IMR-90 (cell line): ENCODE measurements around the gene GABRB1. TPM values are rescaled to one million over a fixed set of nuclear protein-coding genes. Genes with fewer than 3 reads are reported as not detected.

Experiments
- ATAC-seq: fragments of 200-7000 bp; cut with Tn5 transposase; 2 replicates; pipeline ENCODE4 v1.9.1; 2020; ENCODE audit warnings: low read depth, mild to moderate bottlenecking, moderate library complexity
- BruUV-seq: library from RNA; stranded (reverse); fragments of 400-500 nt; replicated peaks from 2 replicates; lab custom pipeline; 2021; lab: Mats Ljungman, UMichigan
- CTCF ChIA-PET: fragments of 300-600 bp; formaldehyde crosslinking; extraction: SDS; loops from one replicate; lab custom pipeline; 2021; ENCODE audit warnings: antibody characterized with exemption; lab: Yijun Ruan, JAX
- POLR2A ChIA-PET: fragments of 300-600 bp; sonication (Branson Sonifier 250); formaldehyde crosslinking; loops from one replicate; lab custom pipeline; 2022; ENCODE audit warnings: antibody characterized with exemption; ENCODE audit not compliant: unreplicated experiment; lab: Charles Lee
- DNase-seq: peaks from one replicate; pipeline ENCODE4 v3.0.0; 2013
- H2AFZ ChIP-seq: replicated peaks from 2 replicates; pipeline ENCODE3; 2013; ENCODE audit warnings: low read length, mild to moderate bottlenecking; ENCODE audit not compliant: poor library complexity
- H2AK5ac ChIP-seq: 2 replicates; pipeline ENCODE4 v1.6.1; 2013; ENCODE audit warnings: low read depth, low read length, inconsistent platforms
- H2AK9ac ChIP-seq: replicated peaks from 2 replicates; pipeline ENCODE3; 2013; ENCODE audit warnings: mild to moderate bottlenecking, low read depth, low read length, moderate library complexity; ENCODE audit not compliant: poor library complexity
- H2BK120ac ChIP-seq: 2 replicates; pipeline ENCODE4 v1.6.1; 2013; ENCODE audit warnings: low read depth, low read length, inconsistent platforms
- H2BK15ac ChIP-seq: 3 replicates; pipeline ENCODE4 v1.6.1; 2013; ENCODE audit warnings: low read depth, low read length, inconsistent platforms
- H2BK20ac ChIP-seq: 2 replicates; pipeline ENCODE4 v1.6.1; 2013; ENCODE audit warnings: low read depth, mild to moderate bottlenecking, inconsistent platforms, low read length, moderate library complexity
- H2BK5ac ChIP-seq: 2 replicates; pipeline ENCODE4 v1.6.1; 2013; ENCODE audit warnings: mild to moderate bottlenecking, low read depth, low read length, inconsistent platforms; ENCODE audit not compliant: poor library complexity, severe bottlenecking
- H3K14ac ChIP-seq: replicated peaks from 2 replicates; pipeline ENCODE4 v1.6.1; 2013; ENCODE audit warnings: low read depth, low read length, inconsistent platforms
- H3K18ac ChIP-seq: 2 replicates; pipeline ENCODE4 v1.6.1; 2013; ENCODE audit warnings: low read depth, low read length, control low read depth
- H3K23ac ChIP-seq: 2 replicates; pipeline ENCODE4 v1.6.1; 2013; ENCODE audit warnings: low read depth, low read length, inconsistent platforms
- H3K27ac ChIP-seq: 2 replicates; pipeline ENCODE4 v1.5.1; 2013; ENCODE audit warnings: mild to moderate bottlenecking, control low read depth, low read length; ENCODE audit not compliant: insufficient read depth
- H3K27me3 ChIP-seq: 2 replicates; pipeline ENCODE4 v1.6.1; 2013; ENCODE audit warnings: low read length; ENCODE audit not compliant: control insufficient read depth, insufficient read depth
- H3K36me3 ChIP-seq: 2 replicates; pipeline ENCODE4 v1.6.1; 2013; ENCODE audit warnings: low read length, mixed read lengths; ENCODE audit not compliant: control insufficient read depth, insufficient read depth
- H3K4ac ChIP-seq: 2 replicates; pipeline ENCODE4 v1.6.1; 2013; ENCODE audit warnings: low read depth, low read length, inconsistent platforms
- H3K4me1 ChIP-seq: 2 replicates; pipeline ENCODE4 v1.6.1; 2013; ENCODE audit warnings: low read length, mixed read lengths; ENCODE audit not compliant: control insufficient read depth, insufficient read depth
- H3K4me2 ChIP-seq: 2 replicates; pipeline ENCODE4 v1.6.1; 2013; ENCODE audit warnings: low read depth, mild to moderate bottlenecking, control low read depth, low read length, moderate library complexity
- H3K4me3 ChIP-seq: 2 replicates; pipeline ENCODE4 v1.5.1; 2013; ENCODE audit warnings: low read depth, mild to moderate bottlenecking, control low read depth, low read length, moderate library complexity; ENCODE audit not compliant: insufficient read depth
- H3K56ac ChIP-seq: 2 replicates; pipeline ENCODE4 v1.6.1; 2013; ENCODE audit warnings: low read length, inconsistent platforms; ENCODE audit not compliant: insufficient read depth; ENCODE audit errors: extremely low read depth
- H3K79me1 ChIP-seq, 2 experiments: 2 replicates each; pipeline ENCODE4 v1.6.1; 2013; ENCODE audit warnings: low read length in 2 of 2, inconsistent platforms in 1 of 2, low read depth in 1 of 2
- H3K9ac ChIP-seq: 2 replicates; pipeline ENCODE4 v1.6.1; 2013; ENCODE audit warnings: low read depth, low read length, control low read depth
- H3K9me1 ChIP-seq: 2 replicates; pipeline ENCODE4 v1.6.1; 2013; ENCODE audit warnings: low read length, inconsistent platforms; ENCODE audit not compliant: insufficient read depth
- H3K9me3 ChIP-seq: 2 replicates; pipeline ENCODE4 v1.6.1; 2013; ENCODE audit warnings: low read length; ENCODE audit not compliant: control insufficient read depth, insufficient read depth
- H4K20me1 ChIP-seq: 2 replicates; pipeline ENCODE4 v1.6.1; 2013; ENCODE audit warnings: low read length, inconsistent platforms; ENCODE audit not compliant: insufficient read depth
- H4K5ac ChIP-seq: 2 replicates; pipeline ENCODE4 v1.6.1; 2013; ENCODE audit warnings: mild to moderate bottlenecking, low read depth, low read length, control low read depth
- H4K8ac ChIP-seq, 2 experiments: 2 replicates each; pipeline ENCODE4 v1.6.1; 2013; ENCODE audit warnings: low read depth in 2 of 2, low read length in 2 of 2, control low read depth in 1 of 2, inconsistent platforms in 1 of 2
- H4K91ac ChIP-seq: 2 replicates; pipeline ENCODE4 v1.6.1; 2013; ENCODE audit warnings: low read depth, low read length, inconsistent platforms; ENCODE audit not compliant: insufficient read depth
- CEBPB ChIP-seq: IDR thresholded peaks from 2 replicates; pipeline ENCODE4 v1.6.1; 2012; ENCODE audit warnings: low read depth, low read length, improper control_type of control experiment
- ELK1 ChIP-seq: fragments of 150-350 bp; IDR thresholded peaks from 2 replicates; pipeline ENCODE4 v1.6.1; 2016; ENCODE audit warnings: low read depth, mild to moderate bottlenecking, low read length, moderate library complexity, borderline replicate concordance
- WGBS, 2 experiments: methylation state at CpG; one replicate each; pipeline versions ENCODE4 v1.1.5 to v1.1.7; 2013; ENCODE audit warnings: missing lambda C conversion rate in 2 of 2; ENCODE audit not compliant: insufficient read length in 1 of 2; ENCODE audit errors: extremely low coverage in 2 of 2; 5-methylcytosine and 5-hydroxymethylcytosine counted together
- dilution Hi-C: fragments of 300-500 bp; cut with HindIII; formaldehyde crosslinking; loops from one replicate; pipeline ENCODE4 v1.14.3; 2018; ENCODE audit warnings: low sequenced_read_pairs; ENCODE audit not compliant: unreplicated experiment
- in situ Hi-C: fragments of 300-500 bp; cut with MboI; formaldehyde crosslinking; loops from 3 replicates; pipeline ENCODE4 v1.14.3; 2019; ENCODE audit warnings: low sequenced_read_pairs, inconsistent platforms, mixed read lengths
- intact Hi-C: fragments of 100-400 bp; cut with micrococcal nuclease; formaldehyde crosslinking; loops from 2 replicates; pipeline ENCODE4 v1.10.0; 2022
- polyA plus RNA-seq, 3 experiments: library from polyadenylated mRNA; depleted of rRNA; stranded (reverse); fragments of >200 nt; gene quantifications; 2 replicates each; pipeline ENCODE4 v1.2.3, GENCODE V29; 2012; ENCODE audit warnings: low replicate concordance in 1 of 3
- total RNA-seq: library from RNA; depleted of rRNA; stranded (reverse); fragments of >200 nt; gene quantifications from 2 replicates; pipeline ENCODE4 v1.2.3, GENCODE V29; 2012

Gene GABRB1
- total and polyA plus RNA-seq, 2 of the 4 experiments (the other 2 are of a cell fraction): 4.7 to 16.1 TPM

DNA sequence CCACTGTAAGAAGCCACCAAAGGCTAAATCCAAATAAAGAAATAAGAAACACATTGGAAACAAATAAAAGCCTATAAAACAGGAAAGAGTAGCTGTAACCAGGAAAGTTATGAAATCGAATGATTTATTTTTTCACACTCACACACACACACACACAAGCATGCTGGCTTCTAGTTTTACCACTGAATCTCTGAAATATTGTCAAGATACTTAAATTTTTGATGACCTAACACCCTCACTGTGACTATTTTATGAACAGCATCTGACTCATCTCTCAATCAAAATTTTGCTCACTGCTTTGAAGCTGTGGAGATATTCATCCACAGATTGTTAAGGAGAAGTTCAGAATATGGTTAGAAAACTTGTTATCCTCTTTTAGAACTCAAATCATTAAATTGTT lies 13.9 kb upstream of the GABRB1 start:
- ChIA-PET POLR2A (no interaction called here), CTCF (no interaction called here)
- H3K9ac ChIP-seq: no peak overlapping the region
- BruUV-seq: no TSS peak
- TF ChIP-seq ELK1 (no peak), CEBPB (peak; percentile 35; the same call in 1 of the 2 replicates)
- DNase-seq (peak; percentile 37), ATAC-seq (peak; percentile 51)
- no peak overlapping the region for H3K14ac ChIP-seq
- no peaks in the 10 kb centered on the region for H3K79me1 ChIP-seq
- WGBS, 2 experiments: no CpG with 5 or more reads among the region's 1 CpG
- no peak overlapping the region for H3K56ac ChIP-seq
- no peak overlapping the region for H2BK5ac ChIP-seq
- peaks cover 3% of the 10 kb centered on the region; the same call in 1 of the 2 replicates for H3K4me1 ChIP-seq
- H2BK20ac ChIP-seq: no peak overlapping the region
- no peak overlapping the region for H2AK9ac ChIP-seq
- no peak overlapping the region for H3K4me2 ChIP-seq
- H3K9me3 ChIP-seq: no peaks in the 10 kb centered on the region
- H2BK15ac ChIP-seq: no peak overlapping the region
- no peak overlapping the region for H4K8ac ChIP-seq
- H3K4me3 ChIP-seq: no peak overlapping the region
- no peak overlapping the region for H2AK5ac ChIP-seq
- H3K36me3 ChIP-seq: no peaks in the 10 kb centered on the region
- H4K91ac ChIP-seq: no peak overlapping the region
- dilution Hi-C loops: no loop called here
- no peak overlapping the region for H3K4ac ChIP-seq
- H3K18ac ChIP-seq: no peak overlapping the region
- intact Hi-C loops: no loop called here
- H3K9me1 ChIP-seq: no peaks in the 10 kb centered on the region; the same call in 1 of the 2 replicates
- H3K27me3 ChIP-seq: no peaks in the 10 kb centered on the region
- no peak overlapping the region for H2AFZ ChIP-seq
- H3K23ac ChIP-seq: no peak overlapping the region
- in situ Hi-C loops: no loop called here
- no peak overlapping the region for H3K27ac ChIP-seq
- H4K20me1 ChIP-seq: no peaks in the 10 kb centered on the region
- H2BK120ac ChIP-seq: no peak overlapping the region
- H4K5ac ChIP-seq: no peak overlapping the region
